Nephron progenitor cell (in vitro differentiated cells): Measurements from ENCODE around the gene TINAGL1.

Experiments
- DNase-seq: peaks from one replicate; pipeline ENCODE4 v3.0.0; 2021
- H3K27ac Mint-ChIP-seq: 2 replicates; pipeline ENCODE4 v1.8.0; 2021; ENCODE audit warnings: mild to moderate bottlenecking, moderate library complexity, mixed read lengths
- H3K27me3 Mint-ChIP-seq: 2 replicates; pipeline ENCODE4 v1.8.0; 2021; ENCODE audit warnings: mild to moderate bottlenecking, low read depth, mixed read lengths; ENCODE audit not compliant: poor library complexity
- H3K36me3 Mint-ChIP-seq: 2 replicates; pipeline ENCODE4 v1.8.0; 2021; ENCODE audit warnings: low read depth, mixed read lengths
- H3K4me1 Mint-ChIP-seq: 2 replicates; pipeline ENCODE4 v1.8.0; 2021; ENCODE audit warnings: mixed read lengths
- H3K4me3 Mint-ChIP-seq: 2 replicates; pipeline ENCODE4 v1.8.0; 2021; ENCODE audit warnings: mild to moderate bottlenecking, moderate library complexity, mixed read lengths
- H3K9me3 Mint-ChIP-seq: 2 replicates; pipeline ENCODE4 v1.8.0; 2021; ENCODE audit warnings: mild to moderate bottlenecking, moderate library complexity, mixed read lengths
- TF ChIP-seq, protein P1 (sequence below): fragments of 200-600 bp; sonication (generic); IDR thresholded peaks from 2 replicates; pipeline ENCODE4 v1.5.0; 2021; ENCODE audit warnings: antibody characterized with exemption

TINAGL1 gene

DNA sequence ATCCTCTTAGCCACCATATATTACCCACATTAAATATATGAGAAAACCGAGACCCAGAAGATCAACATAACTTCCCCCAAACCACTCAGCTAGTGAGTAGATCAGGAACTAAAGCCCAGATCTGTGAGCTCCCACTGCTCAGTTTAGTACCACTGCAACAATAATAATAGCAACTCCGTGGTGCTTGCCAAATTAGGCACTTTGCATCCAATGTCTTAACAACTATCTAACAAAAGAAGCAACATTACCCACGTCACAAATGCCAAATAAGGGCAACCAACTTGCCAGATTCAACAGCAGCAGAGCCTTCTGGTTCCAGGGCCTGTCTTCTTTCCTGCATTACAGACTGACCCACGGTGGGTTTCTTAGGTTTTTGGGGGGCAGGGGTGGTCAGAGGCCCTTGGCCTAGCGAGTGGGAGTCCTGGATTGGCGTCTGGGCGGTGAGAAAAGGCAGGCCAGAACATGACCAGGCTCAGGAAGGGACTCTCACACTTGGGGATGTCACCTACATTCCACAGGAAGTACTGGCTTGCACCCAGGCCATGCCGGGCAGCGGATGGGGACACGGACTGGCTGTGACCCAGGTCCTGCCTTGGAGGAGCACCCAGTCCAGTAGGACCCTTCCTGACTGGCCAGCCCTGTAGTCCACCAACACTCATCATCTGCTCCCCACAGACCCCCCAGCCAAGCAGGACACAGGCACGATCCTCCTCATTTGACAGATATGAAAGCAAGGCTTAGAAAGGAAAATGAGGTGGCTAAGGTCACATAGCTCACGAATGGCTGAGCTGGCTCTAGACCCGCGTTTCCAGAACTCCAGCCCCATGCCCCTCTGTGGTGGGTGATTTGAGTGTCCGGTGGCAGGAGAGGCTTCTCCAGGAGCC is 45.8 kb downstream of the TINAGL1 start:
- H3K4me3 Mint-ChIP-seq = no peak overlapping the region
- H3K27me3 Mint-ChIP-seq = peaks cover 22% of the 10 kb centered on the region
- TF ChIP-seq, protein P1, sequence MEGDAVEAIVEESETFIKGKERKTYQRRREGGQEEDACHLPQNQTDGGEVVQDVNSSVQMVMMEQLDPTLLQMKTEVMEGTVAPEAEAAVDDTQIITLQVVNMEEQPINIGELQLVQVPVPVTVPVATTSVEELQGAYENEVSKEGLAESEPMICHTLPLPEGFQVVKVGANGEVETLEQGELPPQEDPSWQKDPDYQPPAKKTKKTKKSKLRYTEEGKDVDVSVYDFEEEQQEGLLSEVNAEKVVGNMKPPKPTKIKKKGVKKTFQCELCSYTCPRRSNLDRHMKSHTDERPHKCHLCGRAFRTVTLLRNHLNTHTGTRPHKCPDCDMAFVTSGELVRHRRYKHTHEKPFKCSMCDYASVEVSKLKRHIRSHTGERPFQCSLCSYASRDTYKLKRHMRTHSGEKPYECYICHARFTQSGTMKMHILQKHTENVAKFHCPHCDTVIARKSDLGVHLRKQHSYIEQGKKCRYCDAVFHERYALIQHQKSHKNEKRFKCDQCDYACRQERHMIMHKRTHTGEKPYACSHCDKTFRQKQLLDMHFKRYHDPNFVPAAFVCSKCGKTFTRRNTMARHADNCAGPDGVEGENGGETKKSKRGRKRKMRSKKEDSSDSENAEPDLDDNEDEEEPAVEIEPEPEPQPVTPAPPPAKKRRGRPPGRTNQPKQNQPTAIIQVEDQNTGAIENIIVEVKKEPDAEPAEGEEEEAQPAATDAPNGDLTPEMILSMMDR = no peak
- H3K9me3 Mint-ChIP-seq = no peaks in the 10 kb centered on the region
- peaks cover 23% of the 10 kb centered on the region for H3K4me1 Mint-ChIP-seq
- no peaks in the 10 kb centered on the region for H3K36me3 Mint-ChIP-seq
- no peak overlapping the region for H3K27ac Mint-ChIP-seq
- DNase-seq = no peak

DNA sequence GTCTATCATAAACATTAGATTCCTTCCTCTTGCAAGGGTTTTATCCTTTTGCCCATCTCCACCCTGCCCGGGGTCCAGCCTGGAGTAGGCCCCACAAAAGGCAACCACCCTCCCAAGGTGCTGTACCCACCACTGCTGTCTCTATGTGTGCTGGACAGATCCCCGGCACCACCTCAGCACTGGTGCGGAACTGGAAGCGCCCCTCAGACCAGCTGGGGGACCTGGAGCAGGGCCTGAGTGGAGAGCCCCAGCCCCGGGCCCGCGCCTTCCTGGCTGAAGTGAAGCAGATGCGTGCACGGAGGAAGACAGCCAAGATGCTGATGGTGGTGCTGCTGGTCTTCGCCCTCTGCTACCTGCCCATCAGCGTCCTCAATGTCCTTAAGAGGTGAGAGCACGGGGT is 47.0 kb downstream of the TINAGL1 start:
- Mint-ChIP-seq H3K4me3 (no peak overlapping the region), H3K4me1 (peaks cover 28% of the 10 kb centered on the region), H3K27me3 (peaks cover 13% of the 10 kb centered on the region), H3K9me3 (no peaks in the 10 kb centered on the region), H3K36me3 (no peaks in the 10 kb centered on the region), H3K27ac (no peak overlapping the region)
- no peak for DNase-seq
- TF ChIP-seq, protein P1 = no peak

DNA sequence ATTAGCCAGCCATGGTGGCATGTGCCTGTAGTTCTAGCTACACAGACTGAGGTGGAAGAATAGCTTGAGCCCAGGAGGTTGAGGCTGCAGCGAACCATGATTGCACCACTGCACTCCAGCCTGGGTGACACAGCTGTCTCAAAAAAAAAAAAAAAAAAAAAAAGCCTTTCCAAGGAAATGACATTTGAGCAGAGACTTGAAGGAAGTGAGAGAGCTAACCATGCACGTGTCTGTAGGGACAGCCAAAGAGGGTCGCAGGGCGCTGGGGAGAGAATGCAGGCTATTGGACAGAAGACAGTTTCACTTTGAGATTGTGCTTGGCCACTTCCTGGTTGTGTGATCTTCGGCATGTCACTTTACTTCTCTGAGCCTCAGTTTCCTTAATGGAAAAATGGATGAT is 48.0 kb downstream of the TINAGL1 start:
- TF ChIP-seq, protein P1 = no peak
- Mint-ChIP-seq H3K27me3 (peaks cover 5% of the 10 kb centered on the region), H3K4me1 (peaks cover 25% of the 10 kb centered on the region), H3K36me3 (peaks cover 3% of the 10 kb centered on the region), H3K27ac (no peak overlapping the region), H3K4me3 (no peak overlapping the region), H3K9me3 (no peaks in the 10 kb centered on the region)
- DNase-seq = no peak

DNA sequence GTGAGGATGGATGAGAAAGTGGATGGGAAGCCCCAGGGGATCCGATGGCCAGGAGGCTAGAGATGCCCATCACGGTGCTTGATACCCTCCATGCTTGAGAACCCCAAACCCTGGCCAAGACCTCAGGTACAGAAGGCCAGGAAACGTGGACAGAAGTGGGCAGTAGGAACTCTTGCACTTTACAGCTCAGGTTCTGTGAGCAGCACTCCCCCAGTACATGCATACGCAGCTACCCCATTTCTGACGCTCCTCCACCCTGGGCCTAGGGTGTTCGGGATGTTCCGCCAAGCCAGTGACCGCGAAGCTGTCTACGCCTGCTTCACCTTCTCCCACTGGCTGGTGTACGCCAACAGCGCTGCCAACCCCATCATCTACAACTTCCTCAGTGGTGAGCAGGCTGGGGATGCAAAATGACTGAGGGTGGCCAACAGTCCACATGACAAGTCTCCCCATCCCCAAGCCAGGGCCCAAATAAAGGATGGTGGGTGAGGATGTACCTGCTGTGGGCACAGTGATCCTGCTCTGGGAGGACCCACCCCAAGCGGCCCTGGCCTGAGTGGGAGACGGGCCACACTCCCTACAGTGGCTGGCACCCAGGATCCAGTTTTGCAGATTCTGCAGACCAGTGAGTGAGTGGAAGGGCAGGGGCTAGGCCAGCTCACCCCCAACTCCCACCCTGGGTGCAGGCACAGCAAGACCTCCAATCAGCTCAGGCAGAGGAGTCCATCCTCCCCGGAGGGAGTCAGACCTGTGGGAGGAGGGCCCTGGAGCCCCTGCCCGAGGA is 48.6 kb downstream of the TINAGL1 start:
- no peaks in the 10 kb centered on the region for H3K27me3 Mint-ChIP-seq
- DNase-seq = no peak
- H3K9me3 Mint-ChIP-seq = no peaks in the 10 kb centered on the region
- peaks cover 25% of the 10 kb centered on the region for H3K4me1 Mint-ChIP-seq
- peaks cover 9% of the 10 kb centered on the region for H3K36me3 Mint-ChIP-seq
- H3K4me3 Mint-ChIP-seq = no peak overlapping the region
- TF ChIP-seq, protein P1 = no peak
- no peak overlapping the region for H3K27ac Mint-ChIP-seq

DNA sequence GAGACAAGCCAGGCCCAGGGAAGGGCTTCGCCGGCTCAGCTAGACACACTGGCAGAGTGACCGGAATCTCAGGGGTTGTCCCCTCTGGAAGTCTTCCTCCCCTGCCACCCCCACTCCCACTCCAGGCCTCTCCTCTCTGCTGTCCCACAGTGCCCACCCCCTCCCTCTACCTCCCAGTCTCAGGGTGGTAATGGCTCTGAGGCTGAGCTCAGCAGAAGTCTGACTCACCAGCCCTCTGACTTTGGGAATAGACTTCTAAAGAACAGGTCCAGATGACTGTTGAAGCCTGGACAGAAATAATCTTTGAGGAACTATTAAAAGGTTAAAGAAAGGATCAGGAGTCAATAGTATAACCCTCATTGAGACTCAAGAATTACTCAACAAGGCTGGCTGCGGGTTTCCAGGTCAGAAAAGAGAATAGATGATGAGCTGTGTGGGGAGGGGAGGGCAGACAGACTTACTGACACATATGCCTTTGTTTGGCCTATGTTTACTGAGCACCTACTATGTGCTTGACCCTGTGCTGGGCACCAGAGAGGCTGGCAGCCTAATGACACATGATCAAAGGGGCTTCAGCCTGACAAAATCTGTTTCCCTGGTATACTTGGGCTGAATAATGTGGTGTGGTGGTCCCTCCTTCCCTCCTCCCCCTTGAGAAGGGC is 49.4 kb downstream of the TINAGL1 start:
- no peak overlapping the region for H3K27ac Mint-ChIP-seq
- DNase-seq = no peak
- H3K4me3 Mint-ChIP-seq = no peak overlapping the region

More for the DNA sequence above, 49.4 kb downstream of the TINAGL1 start:
- H3K27me3 Mint-ChIP-seq = no peaks in the 10 kb centered on the region
- peaks cover 15% of the 10 kb centered on the region for H3K36me3 Mint-ChIP-seq
- no peaks in the 10 kb centered on the region for H3K9me3 Mint-ChIP-seq
- TF ChIP-seq, protein P1 = no peak
- H3K4me1 Mint-ChIP-seq = peaks cover 25% of the 10 kb centered on the region
